Measurements from ENCODE around the gene STEAP4.

DNA sequence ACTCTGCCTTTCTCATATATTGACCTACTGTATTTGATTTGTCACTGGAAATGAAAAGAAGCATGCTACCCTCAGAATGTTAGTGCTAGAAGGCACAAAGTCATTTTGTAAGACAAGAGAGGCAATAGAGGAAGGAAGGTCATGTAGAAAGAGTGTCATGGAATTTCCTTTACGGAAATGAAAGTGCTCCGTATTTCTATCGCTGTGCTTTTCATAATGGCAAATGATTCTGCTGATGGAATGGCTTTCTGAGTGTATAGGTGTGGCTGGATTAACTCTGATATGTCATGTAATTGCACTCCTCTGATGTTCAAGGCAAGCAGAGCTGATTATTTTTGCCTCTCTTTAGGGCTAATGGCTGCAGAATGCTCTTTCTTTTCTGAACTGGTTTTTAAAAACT lies 15.5 kb upstream of the STEAP4 start:
- TF ChIP-seq PHF8 (IDR thresholded peaks at IDR 0.05; ENCODE audit: borderline replicate concordance, low read length) = no peak
- no peak for TF ChIP-seq CTCF (IDR thresholded peaks at IDR 0.05 in 2 of 3, conservative IDR thresholded peaks at IDR 0.05 in 1 of 3; ENCODE audit: insufficient read depth in 2 of 3, low read depth in 1 of 3, low read length in 3 of 3)
- no peak for TF ChIP-seq EZH2 (IDR thresholded peaks at IDR 0.05; ENCODE audit: borderline replicate concordance, low read depth, low read length)
- no peak for TF ChIP-seq TOE1 (IDR thresholded peaks at IDR 0.05; ENCODE audit: borderline replicate concordance)
- no peak for TF ChIP-seq TOE1 (CRISPR knock-in tag; IDR thresholded peaks at IDR 0.05; ENCODE audit: borderline replicate concordance, low read depth)
- TF ChIP-seq ZBTB26 (CRISPR knock-in tag; IDR thresholded peaks at IDR 0.05) = no peak
- no peak for TF ChIP-seq HDAC2 (IDR thresholded peaks at IDR 0.05)
- no peak for TF ChIP-seq FOXM1 (IDR thresholded peaks at IDR 0.05; ENCODE audit: low read depth)
- TF ChIP-seq FOXM1 (CRISPR knock-in tag; IDR thresholded peaks at IDR 0.05; ENCODE audit: low read depth) = no peak
- no peak for TF ChIP-seq CREBBP (IDR thresholded peaks at IDR 0.05; ENCODE audit: low read depth, low read length)
- no peak for TF ChIP-seq ZNF224 (CRISPR knock-in tag; IDR thresholded peaks at IDR 0.05)
- TF ChIP-seq TCF3 (CRISPR knock-in tag; IDR thresholded peaks at IDR 0.05) = no peak
